ENCODE data around the gene XPNPEP1. TPM values are rescaled to one million over a fixed set of nuclear protein-coding genes. Genes with fewer than 3 reads are reported as not detected.

Gene XPNPEP1
- total RNA-seq, 2 donors from 2014 or later: 77.9 to 118 TPM

- Mint-ChIP-seq H3K9me3 (peaks cover 7 to 9% of the 10 kb centered on the region in 2 donors), H3K36me3 (no peaks in the 10 kb centered on the region), H3K27ac (no peak overlapping the region)
- no peak for DNase-seq (ENCODE audit: low spot score in 2 of 2)
- ATAC-seq: no peak
Measured at GRCh38 chr10:109835257-109835656, 88.1 kb downstream of the XPNPEP1 start.

- DNase-seq (ENCODE audit: low spot score in 2 of 2) (no peak), ATAC-seq (no peak)
- Mint-ChIP-seq H3K36me3 (no peaks in the 10 kb centered on the region), H3K9me3 (peaks cover 7 to 9% of the 10 kb centered on the region in 2 donors), H3K27ac (no peak overlapping the region)
Measured at GRCh38 chr10:109831846-109832245, 91.5 kb downstream of the XPNPEP1 start.

- H3K9me3 Mint-ChIP-seq: no peaks in the 10 kb centered on the region
- peaks cover 0 to 5% of the 10 kb centered on the region in 2 donors for H3K36me3 Mint-ChIP-seq
- DNase-seq (ENCODE audit: low spot score in 2 of 2): no peak
- no peak overlapping the region for H3K27ac Mint-ChIP-seq
- no peak for ATAC-seq
Measured at GRCh38 chr10:109824206-109824605, 99.1 kb downstream of the XPNPEP1 start.

- H3K9me3 Mint-ChIP-seq: no peaks in the 10 kb centered on the region
- H3K36me3 Mint-ChIP-seq: peaks cover 0 to 5% of the 10 kb centered on the region in 2 donors
- no peak for ATAC-seq
- no peak for DNase-seq (ENCODE audit: low spot score in 2 of 2)
- H3K27ac Mint-ChIP-seq: no peak overlapping the region
Measured at GRCh38 chr10:109823196-109823595, 100.1 kb downstream of the XPNPEP1 start.

- Mint-ChIP-seq H3K36me3 (peaks cover 0 to 5% of the 10 kb centered on the region in 2 donors), H3K27ac (no peak overlapping the region), H3K9me3 (no peaks in the 10 kb centered on the region)
- DNase-seq (ENCODE audit: low spot score in 2 of 2): no peak
- no peak for ATAC-seq
Measured at GRCh38 chr10:109821672-109822071, 101.6 kb downstream of the XPNPEP1 start.

GRCh38 chr10:109820620-109821405 is 102.5 kb downstream of the XPNPEP1 start:
- DNase-seq (ENCODE audit: low spot score in 2 of 2): no peak
- no peak for ATAC-seq
- H3K27ac Mint-ChIP-seq: no peak overlapping the region
- H3K36me3 Mint-ChIP-seq: peaks cover 0 to 5% of the 10 kb centered on the region in 2 donors
- no peaks in the 10 kb centered on the region for H3K9me3 Mint-ChIP-seq

- no peaks in the 10 kb centered on the region for H3K36me3 Mint-ChIP-seq
- no peaks in the 10 kb centered on the region for H3K9me3 Mint-ChIP-seq
- no peak for ATAC-seq
- H3K27ac Mint-ChIP-seq: no peak overlapping the region
- no peak for DNase-seq (ENCODE audit: low spot score in 2 of 2)
Measured at GRCh38 chr10:109819807-109820206, 103.5 kb downstream of the XPNPEP1 start.

Other genes starting within 250 kb of the XPNPEP1 start
- gene ADD3, start 84.5 kb upstream of the XPNPEP1 start, total RNA-seq: 100 to 1,000 TPM in 1 of 2 donors, 10 to 100 TPM in 1; 60.3 to 123 TPM

Data from activated naive CD4-positive, alpha-beta T cell treated with anti-CD3 and anti-CD28 coated beads, Interleukin-2, amount 50 U/mL, for 72 hours (primary cell).